K562 (cell line): ENCODE results near the gene NDUFA13.
A peak's percentile ranks its signal among the peaks of the same experiment; 100 is the strongest.

ENCODE experiments used
- CREBBP ChIP-seq: IDR thresholded peaks from one replicate; pipeline ENCODE4 v1.6.1; 2012; ENCODE audit warnings: low read depth, mild to moderate bottlenecking, control low read depth, inconsistent platforms, low read length
- E2F3 ChIP-seq: fragments of 250-450 bp; sonication (Bioruptor Pico); IDR thresholded peaks from 2 replicates; pipeline ENCODE4 v1.4.0; 2020; ENCODE audit warnings: mild to moderate bottlenecking
- ETV6 ChIP-seq, 3 experiments: fragments of 150-350 bp in 1 of 3; sonication (generic) in 1 of 3; formaldehyde crosslinking in 1 of 3; IDR thresholded peaks; 2 replicates each; pipeline versions ENCODE4 v1.6.1 to v1.8.0; 2014 to 2022; ENCODE audit warnings: borderline replicate concordance in 2 of 3, low read depth in 2 of 3, antibody characterized with exemption in 1 of 3, low read length in 1 of 3, mild to moderate bottlenecking in 1 of 3, missing genetic modification reagents in 1 of 3
- EWSR1 ChIP-seq: fragments of 450-650 bp; IDR thresholded peaks from 2 replicates; pipeline ENCODE4 v1.6.1; 2018; ENCODE audit warnings: borderline replicate concordance, mild to moderate bottlenecking, low read depth, moderate library complexity; ENCODE audit not compliant: partially characterized antibody
- HNRNPK ChIP-seq: fragments of 200-400 bp; formaldehyde crosslinking; IDR thresholded peaks from one replicate; pipeline ENCODE4 v1.6.1; 2018; ENCODE audit warnings: mild to moderate bottlenecking, low read depth, low read length; ENCODE audit not compliant: poor library complexity, severe bottlenecking
- PHF8 ChIP-seq: fragments of 200-600 bp; sonication (generic); IDR thresholded peaks from 2 replicates; pipeline ENCODE4 v1.6.1; 2012; ENCODE audit warnings: mixed run types, mild to moderate bottlenecking, inconsistent platforms, low read length, moderate library complexity, borderline replicate concordance
- POLR2A ChIP-seq: fragments of 450-650 bp; conservative IDR thresholded peaks from 2 replicates; pipeline ENCODE4 v1.6.1; 2016
- RFX5 ChIP-seq: IDR thresholded peaks from 2 replicates; pipeline ENCODE4 v1.6.1; 2011; ENCODE audit warnings: low read depth, mild to moderate bottlenecking, improper control_type of control experiment, low read length
- SRSF9 ChIP-seq: fragments of 200-400 bp; formaldehyde crosslinking; IDR thresholded peaks from 2 replicates; pipeline ENCODE4 v1.6.1; 2017; ENCODE audit warnings: low read depth, low read length, borderline replicate concordance
- ZC3H4 ChIP-seq: sonication (generic); formaldehyde crosslinking; IDR thresholded peaks from 2 replicates; pipeline ENCODE4 v1.9.0; 2021; ENCODE audit warnings: missing genetic modification reagents, borderline replicate concordance
- TF ChIP-seq, protein P1 (sequence below), 3 experiments: IDR thresholded peaks in 2 of 3; conservative IDR thresholded peaks in 1 of 3; 2 replicates each; pipeline ENCODE4 v1.5.1; 2011 to 2012; ENCODE audit warnings: low read length in 3 of 3, mild to moderate bottlenecking in 3 of 3, control low read depth in 2 of 3, improper control_type of control experiment in 1 of 3, inconsistent platforms in 1 of 3, low read depth in 1 of 3, mixed read lengths in 1 of 3, moderate library complexity in 1 of 3; ENCODE audit not compliant: insufficient read depth in 2 of 3
- TF ChIP-seq, protein P2 (sequence below): sonication (generic); formaldehyde crosslinking; IDR thresholded peaks from 2 replicates; pipeline ENCODE4 v1.8.0; 2022; ENCODE audit warnings: missing genetic modification reagents, mild to moderate bottlenecking, borderline replicate concordance
- TF ChIP-seq, protein P3 (sequence below): sonication (generic); formaldehyde crosslinking; IDR thresholded peaks from 2 replicates; pipeline ENCODE4 v1.8.1; 2022; ENCODE audit warnings: missing genetic modification reagents

GRCh38 chr19:19531951-19532805 is 16.2 kb downstream of the NDUFA13 start:
- TF ChIP-seq PHF8 = no peak
- 0 out of 2 replicates have a peak, but pooled peaks have one; percentile 52 for TF ChIP-seq ZC3H4 (CRISPR knock-in tag)
- TF ChIP-seq, protein P1, sequence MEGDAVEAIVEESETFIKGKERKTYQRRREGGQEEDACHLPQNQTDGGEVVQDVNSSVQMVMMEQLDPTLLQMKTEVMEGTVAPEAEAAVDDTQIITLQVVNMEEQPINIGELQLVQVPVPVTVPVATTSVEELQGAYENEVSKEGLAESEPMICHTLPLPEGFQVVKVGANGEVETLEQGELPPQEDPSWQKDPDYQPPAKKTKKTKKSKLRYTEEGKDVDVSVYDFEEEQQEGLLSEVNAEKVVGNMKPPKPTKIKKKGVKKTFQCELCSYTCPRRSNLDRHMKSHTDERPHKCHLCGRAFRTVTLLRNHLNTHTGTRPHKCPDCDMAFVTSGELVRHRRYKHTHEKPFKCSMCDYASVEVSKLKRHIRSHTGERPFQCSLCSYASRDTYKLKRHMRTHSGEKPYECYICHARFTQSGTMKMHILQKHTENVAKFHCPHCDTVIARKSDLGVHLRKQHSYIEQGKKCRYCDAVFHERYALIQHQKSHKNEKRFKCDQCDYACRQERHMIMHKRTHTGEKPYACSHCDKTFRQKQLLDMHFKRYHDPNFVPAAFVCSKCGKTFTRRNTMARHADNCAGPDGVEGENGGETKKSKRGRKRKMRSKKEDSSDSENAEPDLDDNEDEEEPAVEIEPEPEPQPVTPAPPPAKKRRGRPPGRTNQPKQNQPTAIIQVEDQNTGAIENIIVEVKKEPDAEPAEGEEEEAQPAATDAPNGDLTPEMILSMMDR (IDR thresholded peaks at IDR 0.05 in 2 of 3, conservative IDR thresholded peaks at IDR 0.05 in 1 of 3; ENCODE audit: insufficient read depth in 2 of 3, low read depth in 1 of 3, low read length in 3 of 3) = peak; percentile 89 to 94 (median 90)
- TF ChIP-seq, protein P2, sequence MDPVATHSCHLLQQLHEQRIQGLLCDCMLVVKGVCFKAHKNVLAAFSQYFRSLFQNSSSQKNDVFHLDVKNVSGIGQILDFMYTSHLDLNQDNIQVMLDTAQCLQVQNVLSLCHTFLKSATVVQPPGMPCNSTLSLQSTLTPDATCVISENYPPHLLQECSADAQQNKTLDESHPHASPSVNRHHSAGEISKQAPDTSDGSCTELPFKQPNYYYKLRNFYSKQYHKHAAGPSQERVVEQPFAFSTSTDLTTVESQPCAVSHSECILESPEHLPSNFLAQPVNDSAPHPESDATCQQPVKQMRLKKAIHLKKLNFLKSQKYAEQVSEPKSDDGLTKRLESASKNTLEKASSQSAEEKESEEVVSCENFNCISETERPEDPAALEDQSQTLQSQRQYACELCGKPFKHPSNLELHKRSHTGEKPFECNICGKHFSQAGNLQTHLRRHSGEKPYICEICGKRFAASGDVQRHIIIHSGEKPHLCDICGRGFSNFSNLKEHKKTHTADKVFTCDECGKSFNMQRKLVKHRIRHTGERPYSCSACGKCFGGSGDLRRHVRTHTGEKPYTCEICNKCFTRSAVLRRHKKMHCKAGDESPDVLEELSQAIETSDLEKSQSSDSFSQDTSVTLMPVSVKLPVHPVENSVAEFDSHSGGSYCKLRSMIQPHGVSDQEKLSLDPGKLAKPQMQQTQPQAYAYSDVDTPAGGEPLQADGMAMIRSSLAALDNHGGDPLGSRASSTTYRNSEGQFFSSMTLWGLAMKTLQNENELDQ (CRISPR knock-in tag) = no peak
- TF ChIP-seq POLR2A = 0 out of 2 replicates have a peak, but pooled peaks have one; percentile 33
- no peak for TF ChIP-seq CREBBP
- no peak for TF ChIP-seq RFX5
- no peak for TF ChIP-seq E2F3 (CRISPR knock-in tag)
- TF ChIP-seq, protein P3, sequence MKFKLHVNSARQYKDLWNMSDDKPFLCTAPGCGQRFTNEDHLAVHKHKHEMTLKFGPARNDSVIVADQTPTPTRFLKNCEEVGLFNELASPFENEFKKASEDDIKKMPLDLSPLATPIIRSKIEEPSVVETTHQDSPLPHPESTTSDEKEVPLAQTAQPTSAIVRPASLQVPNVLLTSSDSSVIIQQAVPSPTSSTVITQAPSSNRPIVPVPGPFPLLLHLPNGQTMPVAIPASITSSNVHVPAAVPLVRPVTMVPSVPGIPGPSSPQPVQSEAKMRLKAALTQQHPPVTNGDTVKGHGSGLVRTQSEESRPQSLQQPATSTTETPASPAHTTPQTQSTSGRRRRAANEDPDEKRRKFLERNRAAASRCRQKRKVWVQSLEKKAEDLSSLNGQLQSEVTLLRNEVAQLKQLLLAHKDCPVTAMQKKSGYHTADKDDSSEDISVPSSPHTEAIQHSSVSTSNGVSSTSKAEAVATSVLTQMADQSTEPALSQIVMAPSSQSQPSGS (CRISPR knock-in tag) = no peak
- TF ChIP-seq HNRNPK = no peak
- TF ChIP-seq SRSF9 = no peak
- TF ChIP-seq ETV6 (IDR thresholded peaks at IDR 0.05; ENCODE audit: borderline replicate concordance in 1 of 2, low read depth in 2 of 2, low read length in 1 of 2) = no peak
- no peak for TF ChIP-seq ETV6 (CRISPR knock-in tag; IDR thresholded peaks at IDR 0.05; ENCODE audit: borderline replicate concordance)
- TF ChIP-seq EWSR1 = no peak
